Astrocyte (in vitro differentiated cells and primary cell): ENCODE data around the gene ALOX12B.

Source experiments
- EZH2 ChIP-seq: IDR thresholded peaks from 2 replicates; pipeline ENCODE4 v1.6.1; 2012; ENCODE audit warnings: mild to moderate bottlenecking, low read length, inconsistent platforms; ENCODE audit not compliant: insufficient read depth
- TF ChIP-seq, protein P1 (sequence below): IDR thresholded peaks from 2 replicates; pipeline ENCODE4 v1.5.1; 2011; ENCODE audit warnings: low read depth, mild to moderate bottlenecking, inconsistent platforms, low read length, moderate library complexity; ENCODE audit not compliant: insufficient read depth

DNA sequence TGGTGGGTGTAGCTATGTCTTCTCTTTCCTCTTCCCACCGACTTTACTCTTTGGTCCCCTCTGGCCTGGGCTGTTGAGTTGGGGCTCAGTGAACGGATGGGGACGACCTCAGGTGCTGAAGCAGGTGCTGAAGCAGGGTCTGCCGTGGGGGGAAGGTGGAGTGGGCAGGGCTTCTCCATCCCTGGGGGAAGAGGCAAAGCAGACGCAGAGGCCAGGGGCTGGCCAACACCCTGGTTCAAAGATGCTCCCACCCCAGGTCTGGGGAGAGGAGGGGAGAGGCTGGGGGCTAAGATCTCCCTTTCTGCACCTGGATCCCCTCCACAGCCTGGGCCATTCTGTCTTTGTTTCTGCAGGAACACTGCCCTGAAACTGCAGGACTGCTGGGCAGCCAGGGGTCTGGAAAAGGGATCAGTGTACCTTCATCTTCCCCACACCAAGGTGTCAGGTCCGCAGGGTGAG, 22.9 kb downstream of the ALOX12B start:
- TF ChIP-seq, protein P1, sequence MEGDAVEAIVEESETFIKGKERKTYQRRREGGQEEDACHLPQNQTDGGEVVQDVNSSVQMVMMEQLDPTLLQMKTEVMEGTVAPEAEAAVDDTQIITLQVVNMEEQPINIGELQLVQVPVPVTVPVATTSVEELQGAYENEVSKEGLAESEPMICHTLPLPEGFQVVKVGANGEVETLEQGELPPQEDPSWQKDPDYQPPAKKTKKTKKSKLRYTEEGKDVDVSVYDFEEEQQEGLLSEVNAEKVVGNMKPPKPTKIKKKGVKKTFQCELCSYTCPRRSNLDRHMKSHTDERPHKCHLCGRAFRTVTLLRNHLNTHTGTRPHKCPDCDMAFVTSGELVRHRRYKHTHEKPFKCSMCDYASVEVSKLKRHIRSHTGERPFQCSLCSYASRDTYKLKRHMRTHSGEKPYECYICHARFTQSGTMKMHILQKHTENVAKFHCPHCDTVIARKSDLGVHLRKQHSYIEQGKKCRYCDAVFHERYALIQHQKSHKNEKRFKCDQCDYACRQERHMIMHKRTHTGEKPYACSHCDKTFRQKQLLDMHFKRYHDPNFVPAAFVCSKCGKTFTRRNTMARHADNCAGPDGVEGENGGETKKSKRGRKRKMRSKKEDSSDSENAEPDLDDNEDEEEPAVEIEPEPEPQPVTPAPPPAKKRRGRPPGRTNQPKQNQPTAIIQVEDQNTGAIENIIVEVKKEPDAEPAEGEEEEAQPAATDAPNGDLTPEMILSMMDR, result no peak
- no peak for TF ChIP-seq EZH2
